ENCODE data around the gene PRELID3B.

- TF ChIP-seq CTCF (IDR thresholded peaks at IDR 0.05) (no peak), POLR2A (IDR thresholded peaks at IDR 0.05) (no peak)
Measured at GRCh38 chr20:58985656-58986055, 56.9 kb downstream of the PRELID3B start.
